HT-29 (cell line): ENCODE data around the gene BBX. TPM values are rescaled to one million over a fixed set of nuclear protein-coding genes. Genes with fewer than 3 reads are reported as not detected.
"Not testable (repeated sequence)": the region's sequence is repeated elsewhere in the genome, so short reads cannot be mapped to it uniquely, and the experiment has no call there.

ENCODE experiments used
- DNase-seq: peaks from one replicate; pipeline ENCODE4 v3.0.0-alpha.2; 2015; ENCODE audit warnings: low spot score
- total RNA-seq: library from RNA; depleted of rRNA; stranded (reverse); fragments of >200 nt; shearing (Covaris generic); gene quantifications from 2 replicates; pipeline ENCODE4 v1.2.3, GENCODE V29; 2014

The BBX gene
- total RNA-seq, 1 experiment from 2014 or later, result 27.2 TPM

DNA sequence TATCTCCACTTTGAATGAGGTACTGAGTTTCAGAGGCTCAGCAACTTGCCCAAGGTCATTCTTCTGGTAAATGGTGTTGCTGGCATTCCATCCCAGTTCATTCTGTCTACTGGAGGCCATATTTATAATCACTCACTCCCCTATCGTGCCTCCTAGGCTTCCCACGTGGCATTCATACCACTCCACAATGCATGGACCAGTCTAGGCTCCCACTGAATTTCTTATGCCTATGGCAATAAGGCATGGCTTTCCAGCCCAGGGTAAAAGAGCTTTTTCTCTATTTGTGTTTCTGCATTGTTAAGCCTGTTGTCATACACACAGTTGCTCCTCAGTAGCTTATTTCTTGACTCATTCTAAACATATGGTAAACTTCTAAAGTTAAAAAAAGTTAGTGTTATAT is 19.9 kb downstream of the BBX start:
- DNase-seq, result no peak

DNA sequence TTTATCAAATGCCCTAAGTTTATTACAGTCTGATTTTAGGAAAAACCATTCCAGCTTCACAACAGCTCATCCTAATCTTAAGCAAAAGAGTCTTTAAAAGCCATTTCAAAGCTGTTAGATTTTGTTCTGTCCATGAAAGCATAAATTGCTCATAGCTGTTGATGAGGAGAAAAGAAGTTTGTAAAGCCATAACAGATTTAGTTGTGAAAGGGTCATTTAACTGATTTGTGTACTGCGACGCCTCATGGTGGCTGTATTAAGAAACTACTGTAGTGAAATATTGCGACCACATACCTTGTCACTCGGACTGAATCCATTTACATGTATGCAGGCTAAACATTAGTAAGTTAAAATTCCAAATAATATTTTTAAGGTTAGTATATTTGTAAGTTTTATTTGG is 20.9 kb downstream of the BBX start:
- peak; percentile 56 for DNase-seq

- DNase-seq, result no peak
These were observed 22.9 kb downstream of the BBX start for GRCh38 chr3:107545680-107546120.

DNA sequence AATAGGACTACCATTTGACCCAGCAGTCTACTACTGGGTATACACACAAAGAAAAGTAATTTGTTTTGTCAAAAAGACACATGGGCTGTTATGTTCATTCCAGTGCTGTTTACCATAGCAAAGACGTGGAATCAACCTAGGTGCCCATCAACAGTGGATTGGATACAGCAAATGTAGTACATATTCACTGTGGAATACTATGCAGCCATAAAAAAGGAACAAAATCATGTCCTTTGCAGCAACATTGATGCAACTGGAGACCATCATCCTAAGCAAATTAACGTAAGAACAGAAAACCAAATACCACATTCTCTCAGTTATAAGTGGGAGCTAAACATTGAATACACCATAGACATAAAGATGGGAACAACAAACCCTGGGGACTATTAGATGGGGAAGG is 25.8 kb downstream of the BBX start:
- DNase-seq, result no peak

- DNase-seq, result no peak
These were observed 32.6 kb downstream of the BBX start for GRCh38 chr3:107555359-107555758.

DNA sequence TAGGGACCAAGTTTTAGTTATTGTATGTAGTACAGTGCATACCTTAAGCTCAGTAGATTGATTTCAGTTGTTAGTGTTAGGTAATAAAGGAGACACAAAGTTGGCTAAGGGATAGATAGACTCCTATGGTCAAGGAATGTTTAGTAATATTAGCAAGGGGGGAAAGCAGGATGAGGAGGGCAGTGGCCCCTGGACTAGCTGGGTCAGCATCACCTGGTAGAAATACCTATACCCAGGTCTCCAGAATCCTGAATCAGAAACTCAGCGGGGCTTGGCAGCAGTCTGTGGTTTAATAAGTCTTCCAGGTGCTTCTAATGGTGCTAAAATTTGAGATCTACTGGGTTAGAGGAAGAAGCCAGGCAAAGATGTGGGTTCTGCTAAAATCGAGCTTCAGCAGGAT is 35.0 kb downstream of the BBX start:
- no peak for DNase-seq

DNA sequence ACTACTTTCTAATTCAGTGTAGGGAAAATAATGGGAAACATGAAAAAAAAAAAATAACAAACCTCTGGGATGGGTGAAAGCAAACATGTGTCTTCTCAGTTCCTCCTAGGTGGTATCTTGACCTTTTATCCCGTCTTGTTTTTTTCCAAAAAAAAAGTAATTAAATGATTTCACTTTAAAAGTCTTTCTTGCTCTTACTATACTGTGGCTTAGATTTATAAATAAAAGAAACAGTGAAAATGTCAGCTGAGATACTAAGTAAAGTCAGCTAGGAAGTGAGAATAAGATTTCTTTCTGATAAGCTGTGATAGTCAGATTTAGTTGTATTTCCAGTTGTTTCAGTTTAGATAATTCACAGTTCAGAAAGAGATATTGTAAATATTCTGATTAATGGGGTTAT is 37.4 kb downstream of the BBX start:
- DNase-seq, result no peak

DNA sequence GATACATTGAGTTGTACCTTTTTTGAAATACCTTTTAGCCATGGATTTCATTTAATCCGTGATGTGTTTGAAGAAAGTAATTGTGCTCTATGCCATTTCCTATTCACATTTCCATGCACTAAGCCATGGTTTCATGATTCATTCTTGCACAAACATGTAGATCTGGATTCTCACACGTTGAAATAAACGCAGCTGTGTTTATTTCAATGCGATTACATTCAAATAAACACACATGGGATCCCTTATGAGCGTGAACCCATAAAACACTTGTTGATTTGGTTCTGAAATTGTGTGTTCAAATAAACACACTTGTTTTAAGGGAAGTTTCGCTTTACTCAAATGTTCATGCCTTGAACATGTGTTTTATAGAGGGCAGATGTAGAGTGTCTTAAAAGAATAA is 39.2 kb downstream of the BBX start:
- DNase-seq, result no peak

- DNase-seq, result no peak
These were observed 40.3 kb downstream of the BBX start for GRCh38 chr3:107562969-107563529.

DNA sequence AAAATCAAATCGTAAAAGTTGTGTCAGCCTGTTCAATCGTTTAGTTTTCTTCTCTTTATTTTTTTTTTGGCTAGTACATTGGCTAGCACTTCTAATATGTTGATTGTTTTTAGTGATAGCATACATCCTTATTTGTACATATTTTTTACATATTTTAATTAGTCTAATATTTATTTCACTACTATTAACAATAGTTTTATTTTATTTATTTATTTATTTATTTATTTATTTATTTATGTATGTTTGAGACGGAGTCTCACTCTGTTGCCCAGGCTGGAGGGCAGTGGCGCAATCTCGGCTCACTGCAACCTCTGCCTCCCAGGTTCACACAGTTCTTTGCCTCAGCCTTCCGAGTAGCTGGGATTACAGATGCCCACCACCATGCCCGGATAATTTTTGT is 42.5 kb downstream of the BBX start:
- DNase-seq, result not testable (repeated sequence)

DNA sequence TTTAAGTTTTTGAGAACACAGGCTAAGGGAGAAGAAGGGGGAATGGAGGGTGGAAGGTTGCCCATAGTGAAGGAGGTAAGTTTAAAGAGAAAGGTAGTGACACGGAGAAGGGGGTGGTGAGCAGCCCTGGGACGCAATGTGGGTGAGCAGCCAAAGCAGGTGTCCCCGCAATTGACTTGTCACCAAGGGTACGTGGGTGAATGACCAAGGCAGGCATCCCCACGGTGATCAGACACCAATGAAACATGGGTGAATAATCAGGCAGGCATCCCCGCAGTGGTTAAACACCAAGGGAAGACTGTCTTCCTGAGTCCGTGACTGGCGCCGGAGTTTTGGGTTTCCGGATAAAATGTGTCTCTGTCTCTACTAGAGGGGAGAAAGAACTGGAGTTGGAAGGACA is 48.3 kb downstream of the BBX start:
- DNase-seq, result not testable (repeated sequence)

DNA sequence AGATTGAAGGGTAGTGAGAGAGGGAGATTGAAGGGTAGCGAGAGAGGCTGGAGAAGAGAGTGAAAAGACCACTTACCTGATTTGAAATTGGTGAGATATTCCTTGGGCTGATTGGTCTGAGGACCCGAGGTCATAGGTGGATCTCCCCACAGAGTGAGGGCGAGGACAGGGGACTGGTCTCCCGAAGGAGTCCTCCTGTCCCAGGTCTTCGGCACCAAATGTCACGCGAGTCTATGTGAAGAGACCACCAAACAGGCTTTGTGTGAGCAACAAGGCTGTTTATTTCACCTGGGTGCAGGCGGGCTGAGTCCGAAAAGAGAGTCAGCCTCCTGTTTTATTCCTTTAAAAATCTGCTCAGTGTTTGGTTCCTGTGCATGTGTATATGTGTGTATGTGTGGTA is 48.7 kb downstream of the BBX start:
- DNase-seq, result not testable (repeated sequence)

DNA sequence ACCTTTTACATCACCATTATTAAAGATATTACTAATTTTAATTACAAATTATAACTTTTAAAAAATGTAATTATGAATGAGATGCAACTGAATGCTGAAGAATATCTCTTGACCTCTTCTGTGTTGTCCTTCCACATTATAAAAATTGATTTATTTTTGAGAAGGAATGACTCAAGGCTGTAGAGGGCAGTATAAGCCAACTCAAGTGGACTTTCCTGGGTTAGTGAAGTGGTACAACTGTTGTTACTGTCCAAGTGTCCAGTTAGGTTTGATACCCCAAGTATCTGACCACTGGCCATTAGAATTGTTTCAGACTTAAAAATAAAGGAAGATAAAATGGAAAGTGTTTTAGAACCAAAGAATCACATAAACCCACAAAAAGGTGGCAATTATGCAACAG is 51.9 kb downstream of the BBX start:
- peak; percentile 67 for DNase-seq

DNA sequence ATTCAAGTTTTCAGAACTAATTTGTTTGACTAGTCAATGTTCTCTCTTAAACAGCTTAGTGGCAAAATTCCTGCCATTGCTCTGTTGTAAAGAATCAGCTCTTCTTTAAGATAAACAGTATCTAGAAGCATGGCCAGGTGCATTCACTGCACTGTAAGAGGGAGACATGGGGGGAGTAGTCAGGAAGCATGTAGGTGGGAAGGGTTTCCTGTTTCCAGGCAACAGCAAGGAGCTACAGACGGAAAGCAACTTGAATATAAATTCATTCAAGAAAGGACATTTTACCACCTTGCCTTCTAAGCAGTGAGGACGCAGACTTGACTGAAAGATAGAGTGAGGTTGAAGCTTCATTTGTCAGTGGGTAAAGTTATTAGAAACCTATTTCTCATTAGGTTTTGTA is 55.3 kb downstream of the BBX start:
- DNase-seq, result no peak

DNA sequence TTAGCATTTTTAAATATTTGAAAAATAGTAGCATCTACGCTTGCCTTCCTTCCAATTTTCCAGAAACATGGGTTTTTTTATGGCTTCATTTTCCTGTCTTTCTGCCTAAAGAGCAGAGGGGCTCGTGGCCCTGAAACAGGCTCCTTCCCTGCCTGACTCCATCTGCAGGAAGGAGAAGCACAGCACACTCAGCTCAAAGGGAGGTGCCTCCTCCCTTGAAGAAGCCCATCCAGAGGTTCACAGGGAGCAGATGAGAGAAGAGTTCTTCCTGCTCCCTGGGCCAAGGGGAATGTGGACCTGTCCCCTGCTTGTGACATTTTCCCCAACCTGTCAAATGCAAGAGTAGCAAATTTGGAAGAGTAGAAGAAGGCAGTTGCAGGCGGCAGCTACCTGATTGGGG is 55.8 kb downstream of the BBX start:
- no peak for DNase-seq

DNA sequence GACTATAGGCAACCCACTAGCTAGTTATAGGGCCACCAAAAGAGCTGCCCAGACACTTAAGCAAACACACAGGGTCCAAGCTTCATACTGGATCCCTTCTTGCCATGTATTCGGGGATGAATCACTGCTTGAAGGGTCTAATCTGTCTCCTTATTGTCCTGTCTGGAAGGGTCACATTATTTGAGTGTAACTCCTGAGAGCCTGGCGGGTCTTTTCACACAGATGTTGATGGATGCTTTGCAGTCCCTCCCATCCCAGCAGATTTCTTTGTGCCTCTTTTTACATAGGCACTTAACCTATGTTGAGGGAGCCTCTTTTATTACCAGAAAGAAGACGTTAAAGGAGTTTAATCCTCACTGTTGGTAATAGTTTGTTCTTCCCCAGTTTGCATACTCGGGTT is 56.6 kb downstream of the BBX start:
- no peak for DNase-seq

DNA sequence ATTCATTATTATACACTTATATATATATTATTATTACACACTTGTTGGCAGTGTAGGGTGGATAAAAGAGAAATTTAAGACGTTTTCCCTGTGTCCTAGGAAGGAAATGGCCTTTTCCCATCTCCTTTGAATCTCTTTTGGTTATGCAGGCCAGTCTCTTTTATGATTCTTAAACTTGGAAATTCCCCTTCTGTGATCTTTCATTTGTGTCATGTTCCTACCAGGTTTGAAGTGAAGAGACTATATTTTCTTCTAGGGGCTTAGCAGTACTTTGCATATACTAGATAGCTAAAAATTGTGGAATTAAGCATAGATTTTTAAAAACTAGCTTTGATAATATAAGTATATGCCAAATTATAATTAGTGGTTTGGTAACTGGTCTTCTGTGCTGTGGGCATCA is 58.5 kb downstream of the BBX start:
- no peak for DNase-seq

- no peak for DNase-seq
These were observed 65.5 kb downstream of the BBX start for GRCh38 chr3:107588217-107588616.

- DNase-seq, result no peak
These were observed 66.7 kb downstream of the BBX start for GRCh38 chr3:107589454-107589853.

DNA sequence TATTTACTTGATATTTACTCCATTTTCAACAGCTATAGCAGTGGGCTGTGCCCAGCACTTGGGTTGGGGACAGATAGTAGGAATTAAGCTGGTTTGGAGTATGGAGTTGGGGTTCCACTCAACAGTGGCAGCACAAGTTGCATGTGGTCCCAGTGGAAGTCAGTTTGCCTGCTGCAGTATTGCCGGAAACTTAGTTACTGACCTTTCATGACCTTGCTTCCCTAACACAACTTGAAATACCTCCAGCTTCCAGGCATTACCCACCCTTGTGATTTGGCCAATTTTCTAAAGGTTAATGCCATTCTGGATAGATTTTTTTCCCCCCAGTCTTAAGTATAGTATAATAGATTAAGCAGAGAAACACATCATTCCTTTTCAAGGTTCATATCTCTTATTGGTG is 68.0 kb downstream of the BBX start:
- no peak for DNase-seq

- DNase-seq, result no peak
These were observed 69.3 kb downstream of the BBX start for GRCh38 chr3:107592073-107592472.

DNA sequence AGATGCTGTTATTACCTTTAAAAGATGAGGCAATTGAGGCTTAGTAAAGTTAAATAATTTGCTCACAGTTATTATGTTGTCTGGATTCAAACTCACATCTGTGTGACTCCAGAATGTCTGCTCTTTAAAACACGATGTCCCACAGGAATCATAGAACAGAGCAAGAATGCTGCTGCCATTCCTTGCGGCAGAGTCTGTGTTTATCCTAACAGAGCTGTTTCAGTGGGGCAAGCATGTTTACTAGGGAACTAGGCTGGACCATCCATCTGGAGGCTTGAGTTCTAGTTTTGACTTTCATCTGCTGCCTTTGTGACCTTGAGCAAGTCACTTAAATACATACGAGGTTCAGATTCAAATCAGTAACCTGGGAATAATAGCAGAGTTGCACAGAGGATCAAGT is 72.1 kb downstream of the BBX start:
- DNase-seq, result no peak

DNA sequence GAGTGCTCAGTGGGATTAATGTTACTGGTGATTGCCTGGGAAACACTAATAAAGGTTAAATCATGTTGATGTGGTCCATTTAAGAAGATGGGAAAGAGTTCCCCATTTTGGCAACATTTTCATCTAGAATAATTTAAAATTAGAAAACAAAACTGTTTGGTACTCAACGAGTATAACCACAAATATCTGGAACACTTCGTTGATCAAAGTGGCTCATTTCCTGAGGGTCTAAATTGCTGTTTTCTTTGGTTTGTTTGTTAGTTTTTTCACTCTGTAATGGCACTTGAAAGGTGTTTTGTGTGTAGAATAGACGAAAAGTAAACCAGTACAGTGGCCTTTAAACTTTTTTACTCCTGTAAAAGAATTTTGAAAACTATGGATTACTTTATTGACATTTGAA is 73.9 kb downstream of the BBX start:
- no peak for DNase-seq
